NCI-H2227 (cell line): ENCODE data around the gene ETV4.

Source experiments
- DNase-seq: peaks from one replicate; lab custom pipeline; 2025; ENCODE audit not compliant: unreplicated experiment; lab: John Stamatoyannopoulos, UW

ETV4 gene

GRCh38 chr17:43547189-43547550, 1.0 kb upstream of the ETV4 start:
- DNase-seq = no peak

DNA sequence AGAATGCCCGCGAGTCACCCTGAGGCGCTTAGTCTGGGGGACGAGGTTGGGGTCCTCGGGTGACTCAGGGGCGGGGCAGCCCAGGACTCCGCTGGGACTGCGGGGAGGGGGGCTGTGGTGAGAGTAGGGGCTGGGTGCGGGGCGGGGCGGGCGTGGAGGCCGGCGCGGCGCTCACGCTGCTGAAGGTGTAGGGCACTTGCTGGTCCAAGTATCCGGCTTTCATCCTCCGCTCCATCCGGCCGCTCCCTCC, 832 bp downstream of the ETV4 start:
- peak; percentile 61 for DNase-seq

DNA sequence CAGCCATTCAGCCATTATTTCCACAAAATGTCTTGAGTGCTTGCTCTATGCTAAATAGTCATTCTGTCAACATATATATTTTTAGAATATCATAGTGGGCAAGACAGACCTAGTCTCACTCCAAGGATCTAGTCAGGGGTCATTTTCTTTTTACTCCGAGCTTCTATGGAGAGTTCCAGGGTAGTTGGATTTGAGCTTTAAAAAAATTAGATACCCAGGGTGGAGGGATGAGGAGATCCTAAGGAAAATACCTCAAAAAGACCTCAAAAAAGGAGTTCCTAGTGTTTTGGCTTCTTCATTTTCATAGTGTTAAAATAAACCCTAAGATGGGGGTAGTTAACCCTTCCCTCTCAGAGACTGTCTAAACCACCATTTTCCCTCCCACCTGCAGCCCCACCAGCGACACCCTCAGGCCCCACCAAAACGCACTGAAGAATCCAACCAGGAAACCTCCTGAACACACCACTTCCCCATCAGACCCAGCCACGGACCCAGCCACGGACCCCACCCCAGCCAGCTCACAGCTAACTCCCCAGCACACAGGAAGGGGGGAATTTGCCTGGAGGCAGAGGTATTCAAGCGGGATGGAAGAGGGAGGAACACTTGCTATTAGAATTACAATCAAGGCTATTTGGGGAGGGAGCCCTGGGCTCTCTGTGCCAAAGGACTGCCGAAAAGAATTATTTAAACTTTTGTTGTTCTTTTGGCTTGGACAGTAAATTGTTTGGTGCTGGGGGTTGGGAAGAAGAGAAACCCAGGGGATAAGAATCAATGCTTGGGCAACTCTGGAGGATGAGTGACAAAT, 2.2 kb downstream of the ETV4 start:
- DNase-seq = no peak

DNA sequence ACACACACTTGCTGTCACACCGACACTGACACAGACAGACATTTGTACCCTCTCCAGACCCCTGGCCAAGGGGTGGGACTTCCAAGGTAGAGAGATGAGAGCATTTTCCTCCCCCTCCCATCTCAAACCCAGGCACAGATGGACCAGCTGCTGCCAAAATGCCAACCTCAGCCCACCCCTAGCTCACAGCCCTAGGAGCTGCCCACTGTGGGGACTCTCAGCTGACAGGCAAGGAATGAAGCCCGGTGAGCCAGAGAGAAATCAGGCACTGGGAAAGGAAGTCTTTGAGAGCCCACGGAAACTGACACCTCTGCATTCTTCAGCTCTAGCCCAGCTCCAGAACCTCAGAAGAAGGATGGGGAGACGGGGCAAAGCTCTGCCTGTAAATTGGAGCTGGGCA, 2.8 kb downstream of the ETV4 start:
- no peak for DNase-seq

DNA sequence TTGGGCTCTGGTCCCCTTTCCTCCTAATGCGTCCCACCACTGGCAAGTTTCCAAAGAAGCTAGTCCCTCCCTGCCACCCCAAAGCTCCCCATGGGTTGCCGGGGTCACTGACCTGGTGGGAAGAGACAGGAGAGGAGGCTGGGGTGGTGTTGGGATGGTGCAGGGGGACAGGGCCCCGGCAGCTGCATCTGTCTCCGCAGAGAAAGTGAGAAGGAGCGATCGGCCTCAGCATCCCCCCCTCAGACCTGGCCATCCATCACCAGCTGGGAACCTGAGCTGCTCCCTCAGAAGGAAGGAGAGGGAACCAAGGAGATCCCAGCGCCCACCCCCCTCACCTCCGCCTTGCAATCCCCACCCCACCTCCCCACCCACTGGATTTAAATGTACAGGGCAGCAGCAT, 3.3 kb downstream of the ETV4 start:
- no peak for DNase-seq

DNA sequence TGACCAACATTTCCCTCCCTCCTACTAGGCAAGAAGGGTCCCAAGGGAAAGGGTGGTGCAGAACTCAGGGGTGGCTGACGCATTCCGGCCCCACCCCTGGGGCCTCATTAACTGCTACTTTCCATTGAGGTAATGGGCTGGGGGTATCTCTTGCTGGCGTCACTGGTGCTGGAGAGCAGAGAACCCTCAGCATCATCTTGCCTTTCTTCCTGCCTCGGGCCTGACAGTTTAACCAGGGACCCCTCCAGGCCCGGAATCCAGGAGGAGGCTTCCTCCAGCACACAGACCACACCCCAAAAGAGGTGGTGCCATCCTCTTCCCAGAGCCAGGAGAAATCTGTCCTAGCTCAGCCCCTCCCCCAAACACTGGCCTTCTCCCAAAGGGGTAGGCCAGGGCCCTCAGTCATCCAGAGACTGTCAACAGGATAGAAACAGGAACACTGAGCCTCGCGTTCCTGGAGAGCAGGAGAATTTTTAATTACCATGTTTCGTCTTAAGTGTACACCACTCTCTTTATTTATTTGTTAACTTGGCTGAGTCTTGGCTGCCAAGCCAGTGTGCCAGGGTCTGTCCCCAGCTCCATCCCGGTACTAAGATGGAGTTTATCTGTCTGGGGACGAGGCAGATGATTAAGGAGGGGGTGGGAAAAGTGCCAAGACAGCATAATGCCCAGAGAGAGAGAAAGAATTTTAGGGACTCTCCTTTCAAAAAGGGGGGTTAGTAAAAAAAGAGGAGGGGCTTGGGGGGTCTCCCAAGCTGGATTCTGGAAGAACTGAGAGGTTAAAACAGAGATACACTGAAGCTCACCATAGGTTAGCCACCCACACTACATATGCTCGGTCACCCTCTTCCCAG, 5.1 kb downstream of the ETV4 start:
- peak; percentile 62 for DNase-seq

- no peak for DNase-seq
These were observed 9.7 kb downstream of the ETV4 start for GRCh38 chr17:43536236-43536992.

GRCh38 chr17:43534909-43535308, 11.2 kb downstream of the ETV4 start:
- no peak for DNase-seq

DNA sequence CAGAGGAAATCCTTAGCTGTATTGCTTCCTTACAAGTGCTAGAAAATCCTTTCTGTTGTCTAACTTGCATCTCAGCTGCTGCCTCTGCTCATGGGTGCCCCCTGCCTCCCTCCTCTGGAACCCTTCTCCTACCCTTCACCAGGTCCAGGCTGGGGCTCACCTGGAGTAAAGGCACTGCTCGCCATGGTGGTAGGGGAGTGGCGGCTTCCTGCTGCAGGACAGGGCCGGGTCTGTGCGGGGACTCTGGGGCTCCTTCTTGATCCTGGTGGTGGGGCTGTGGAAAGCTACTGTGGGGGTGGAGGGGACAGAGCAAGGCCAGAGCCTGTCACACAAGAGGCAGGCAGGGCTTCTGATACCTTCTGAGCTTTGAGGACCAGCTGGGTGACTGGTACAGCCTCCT, 12.4 kb downstream of the ETV4 start:
- no peak for DNase-seq

DNA sequence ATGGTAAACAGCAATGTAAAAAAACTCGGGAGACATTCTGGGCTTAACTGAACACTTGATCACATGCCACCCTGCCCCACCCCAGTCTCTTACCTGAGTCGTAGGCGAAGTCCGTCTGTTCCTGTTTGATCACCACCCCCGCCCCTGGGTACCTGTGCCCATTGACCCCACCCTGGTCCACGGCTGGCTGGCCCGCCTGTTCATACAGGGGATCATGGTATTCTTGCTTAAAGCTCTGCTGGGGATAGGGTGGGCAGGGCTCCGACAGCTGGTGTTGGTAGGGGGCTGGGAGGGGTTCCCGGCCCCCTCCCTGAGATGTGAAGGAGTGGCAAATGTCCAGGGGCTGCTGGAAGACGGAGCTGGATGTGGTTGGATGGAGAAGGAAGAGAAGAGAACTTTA, 13.6 kb downstream of the ETV4 start:
- no peak for DNase-seq

DNA sequence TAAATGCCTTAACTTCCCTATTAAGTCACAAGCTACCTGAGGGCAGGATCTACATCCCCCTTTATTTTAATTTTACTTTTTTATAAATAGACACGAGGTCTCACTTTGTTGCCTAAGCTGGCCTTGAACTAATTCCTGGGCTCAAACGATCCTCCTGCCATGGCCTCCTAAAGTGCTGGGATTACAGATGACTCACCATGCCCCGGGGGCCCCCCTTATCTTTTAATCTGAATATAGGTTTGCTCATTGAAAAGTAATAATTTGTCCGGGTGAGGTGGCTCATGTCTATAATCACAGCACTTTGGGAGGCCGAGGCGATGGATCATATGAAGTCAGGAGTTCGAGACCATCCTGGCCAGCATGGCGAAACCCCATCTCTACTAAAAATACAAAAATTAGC, 14.2 kb downstream of the ETV4 start:
- no peak for DNase-seq

DNA sequence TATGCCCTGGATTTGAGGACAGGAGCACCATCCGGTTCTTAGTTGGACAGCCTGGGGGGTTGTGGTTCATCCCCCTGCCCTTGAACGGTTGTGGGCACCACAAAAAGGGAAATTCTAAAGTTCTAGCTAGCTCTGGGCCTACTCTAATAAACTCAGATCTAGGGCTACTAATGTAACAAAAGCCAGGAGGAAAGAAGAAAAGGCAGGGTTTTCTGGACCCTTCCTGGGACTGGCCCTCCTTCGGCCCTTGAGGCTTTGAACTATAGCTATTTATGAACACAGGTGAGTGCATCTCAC, 15.1 kb downstream of the ETV4 start:
- no peak for DNase-seq

GRCh38 chr17:43530288-43531081, 15.7 kb downstream of the ETV4 start:
- DNase-seq = peak; percentile 92

- DNase-seq = no peak
These were observed 16.2 kb downstream of the ETV4 start for GRCh38 chr17:43529947-43530287.

DNA sequence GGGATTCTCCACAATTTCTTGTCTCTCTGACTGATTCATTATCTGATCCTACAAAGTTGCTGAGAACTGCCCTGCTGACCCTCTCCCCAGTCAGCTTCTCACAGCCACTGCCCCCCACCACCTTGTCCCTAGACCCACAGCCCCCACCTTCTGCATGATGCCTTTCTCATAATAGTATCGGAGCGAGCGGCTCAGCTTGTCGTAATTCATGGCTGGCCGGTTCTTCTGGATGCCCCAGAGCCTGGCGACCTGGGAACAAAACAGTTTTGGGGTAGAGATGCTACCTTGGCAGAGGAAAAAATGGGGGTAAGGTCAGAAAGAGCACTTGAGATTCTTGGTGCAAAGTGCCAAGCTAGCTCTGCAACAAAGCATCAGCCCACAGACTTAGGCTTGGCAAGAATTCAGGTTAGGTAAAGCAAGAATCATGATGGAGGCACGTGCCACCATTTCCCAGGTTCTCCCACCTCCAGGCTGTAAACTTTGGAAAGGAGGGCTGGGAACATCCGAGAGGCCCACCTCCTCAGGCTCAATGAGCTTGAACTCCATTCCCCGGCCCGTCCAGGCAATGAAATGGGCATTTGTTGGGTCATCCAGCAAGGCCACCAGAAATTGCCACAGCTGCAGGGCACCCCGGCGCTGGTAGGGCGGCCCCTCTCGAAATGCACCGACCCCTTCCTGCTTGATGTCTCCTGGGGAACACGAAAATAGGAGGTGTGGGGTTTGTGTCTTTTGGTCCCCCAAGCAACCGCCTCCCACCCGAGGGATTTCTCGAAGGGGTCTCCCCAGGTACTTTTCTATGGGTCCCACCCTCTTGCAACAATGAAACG, 16.9 kb downstream of the ETV4 start:
- no peak for DNase-seq

GRCh38 chr17:43528319-43528987, 17.7 kb downstream of the ETV4 start:
- no peak for DNase-seq

DNA sequence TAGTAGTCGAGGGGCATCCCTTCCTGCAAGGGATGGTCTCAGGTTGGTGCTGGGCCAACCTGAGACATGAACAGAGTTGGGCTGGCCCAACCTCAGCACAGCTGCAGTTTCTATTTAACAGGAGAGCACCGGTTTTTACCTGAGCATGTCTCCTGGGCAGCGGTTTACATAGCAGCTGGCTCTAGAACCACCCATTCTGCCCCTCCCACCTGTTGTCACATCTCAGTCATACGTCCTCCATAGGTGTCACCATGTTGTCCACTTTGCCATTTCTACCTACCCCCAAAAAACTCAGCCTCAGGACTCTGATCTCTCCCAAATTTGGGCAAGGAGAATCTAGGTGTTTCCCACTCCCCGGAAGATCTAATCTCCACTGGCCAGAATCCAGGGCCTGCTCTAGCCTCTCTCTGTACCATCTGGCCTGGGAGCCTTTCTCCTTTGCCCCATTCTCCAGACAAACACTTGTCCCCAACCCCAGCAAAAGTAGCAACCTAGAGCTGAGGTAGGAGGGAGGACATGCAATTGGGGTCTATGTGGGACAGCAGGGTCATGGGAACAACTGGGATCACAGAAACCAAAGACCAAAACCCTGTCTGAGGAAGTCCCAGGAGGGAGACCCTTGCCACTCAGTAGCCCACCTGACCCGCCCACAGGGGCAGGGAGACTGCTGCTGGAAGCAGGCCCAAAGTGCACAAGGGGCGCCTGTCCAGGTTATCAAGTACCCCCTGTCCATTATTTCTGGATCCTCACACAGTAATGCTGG, 19.1 kb downstream of the ETV4 start:
- no peak for DNase-seq

DNA sequence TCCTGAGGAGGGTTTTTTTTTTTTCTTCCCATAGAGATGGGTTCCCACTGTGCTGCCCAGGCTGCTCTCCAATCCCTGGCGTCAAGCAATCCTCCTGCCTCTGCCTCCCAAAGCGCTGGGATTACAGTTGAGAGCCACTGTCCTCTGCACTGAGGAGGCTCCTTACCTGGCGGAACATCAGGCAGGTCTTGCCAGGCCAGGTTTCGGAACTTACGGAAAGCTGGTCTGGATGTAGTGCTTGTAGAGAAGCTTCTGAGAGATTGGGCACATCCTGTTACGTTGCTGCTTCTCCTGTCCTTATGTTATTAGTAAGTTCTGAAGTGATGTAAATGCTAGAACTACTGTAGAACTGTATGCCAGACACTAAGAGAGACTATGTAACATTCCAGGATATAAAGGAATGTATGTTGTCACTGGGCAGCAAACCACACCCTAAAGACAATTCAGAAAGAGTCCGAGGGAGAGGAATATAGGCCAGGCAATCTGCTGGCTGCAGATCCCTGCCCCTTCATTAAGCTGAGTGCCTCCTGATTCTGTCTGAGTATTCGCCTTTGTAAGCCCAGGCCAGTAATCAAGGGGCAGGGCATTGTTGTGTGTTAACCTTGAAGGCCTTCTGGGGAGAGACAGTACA, 21.1 kb downstream of the ETV4 start:
- no peak for DNase-seq

DNA sequence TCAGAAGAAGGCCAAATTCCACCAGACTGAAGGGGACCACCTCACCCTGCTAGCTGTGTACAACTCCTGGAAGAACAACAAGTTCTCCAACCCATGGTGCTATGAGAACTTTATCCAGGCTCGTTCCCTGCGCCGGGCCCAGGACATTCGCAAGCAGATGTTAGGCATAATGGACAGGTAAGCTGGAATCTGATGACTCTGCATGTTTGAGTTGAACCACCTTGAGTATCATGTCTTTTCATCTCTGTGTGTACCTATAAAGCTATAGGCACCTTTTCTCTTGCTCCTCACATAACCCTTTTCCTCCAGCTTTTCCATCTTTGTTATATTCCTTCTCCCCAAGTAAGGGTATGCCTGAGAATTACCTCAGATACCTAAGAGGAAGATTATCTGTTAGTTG, 24.8 kb downstream of the ETV4 start:
- no peak for DNase-seq
